Measurements from ENCODE around the gene HS6ST2.
A peak's percentile ranks its signal among the peaks of the same experiment; 100 is the strongest.

The HS6ST2 gene

DNA sequence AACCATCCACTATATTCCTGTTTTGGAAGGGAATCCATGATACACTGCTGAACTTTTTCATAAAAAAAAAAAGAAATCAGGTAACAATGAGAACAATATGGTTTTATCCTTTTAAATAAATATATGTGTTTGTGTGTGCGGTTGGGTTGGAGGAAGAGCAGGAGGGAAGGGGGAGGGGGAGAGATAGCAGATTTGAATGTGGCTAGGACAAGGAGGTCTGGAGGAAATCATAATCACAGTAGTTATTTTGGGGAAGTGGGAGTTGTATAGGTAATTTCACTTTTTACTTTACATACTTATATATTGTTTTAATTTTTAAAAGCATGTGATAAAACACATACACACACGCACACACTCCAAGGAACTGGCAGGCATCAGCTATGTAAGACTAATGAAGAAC is 335.1 kb downstream of the HS6ST2 start:
- H3K27ac ChIP-seq (ENCODE audit: poor library complexity, severe bottlenecking), result no peak overlapping the region
- no peaks in the 10 kb centered on the region for H3K4me1 ChIP-seq (ENCODE audit: insufficient read depth, poor library complexity, severe bottlenecking)
- DNase-seq (ENCODE audit: low spot score) (no peak), ATAC-seq (ENCODE audit: low read depth) (no peak)
- no peaks in the 10 kb centered on the region for H3K36me3 ChIP-seq (ENCODE audit: low read depth)
- H3K4me3 ChIP-seq (ENCODE audit: severe bottlenecking), result no peak overlapping the region
- no peaks in the 10 kb centered on the region for H3K27me3 ChIP-seq (ENCODE audit: insufficient read depth, poor library complexity, severe bottlenecking)
- H3K9me3 ChIP-seq (ENCODE audit: severe bottlenecking), result no peaks in the 10 kb centered on the region
- TF ChIP-seq, protein P1, sequence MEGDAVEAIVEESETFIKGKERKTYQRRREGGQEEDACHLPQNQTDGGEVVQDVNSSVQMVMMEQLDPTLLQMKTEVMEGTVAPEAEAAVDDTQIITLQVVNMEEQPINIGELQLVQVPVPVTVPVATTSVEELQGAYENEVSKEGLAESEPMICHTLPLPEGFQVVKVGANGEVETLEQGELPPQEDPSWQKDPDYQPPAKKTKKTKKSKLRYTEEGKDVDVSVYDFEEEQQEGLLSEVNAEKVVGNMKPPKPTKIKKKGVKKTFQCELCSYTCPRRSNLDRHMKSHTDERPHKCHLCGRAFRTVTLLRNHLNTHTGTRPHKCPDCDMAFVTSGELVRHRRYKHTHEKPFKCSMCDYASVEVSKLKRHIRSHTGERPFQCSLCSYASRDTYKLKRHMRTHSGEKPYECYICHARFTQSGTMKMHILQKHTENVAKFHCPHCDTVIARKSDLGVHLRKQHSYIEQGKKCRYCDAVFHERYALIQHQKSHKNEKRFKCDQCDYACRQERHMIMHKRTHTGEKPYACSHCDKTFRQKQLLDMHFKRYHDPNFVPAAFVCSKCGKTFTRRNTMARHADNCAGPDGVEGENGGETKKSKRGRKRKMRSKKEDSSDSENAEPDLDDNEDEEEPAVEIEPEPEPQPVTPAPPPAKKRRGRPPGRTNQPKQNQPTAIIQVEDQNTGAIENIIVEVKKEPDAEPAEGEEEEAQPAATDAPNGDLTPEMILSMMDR (IDR thresholded peaks at IDR 0.05; ENCODE audit: poor library complexity, severe bottlenecking), result no peak

GRCh38 chrX:132622130-132622529 is 336.3 kb downstream of the HS6ST2 start:
- H3K27me3 ChIP-seq (ENCODE audit: insufficient read depth, poor library complexity, severe bottlenecking), result no peaks in the 10 kb centered on the region
- ATAC-seq (ENCODE audit: low read depth) (peak; percentile 36; the same call in 1 of the 3 replicates), DNase-seq (ENCODE audit: low spot score) (no peak)
- H3K36me3 ChIP-seq (ENCODE audit: low read depth), result no peaks in the 10 kb centered on the region
- no peaks in the 10 kb centered on the region for H3K9me3 ChIP-seq (ENCODE audit: severe bottlenecking)
- no peak overlapping the region for H3K27ac ChIP-seq (ENCODE audit: poor library complexity, severe bottlenecking)
- TF ChIP-seq, protein P1 (IDR thresholded peaks at IDR 0.05; ENCODE audit: poor library complexity, severe bottlenecking), result no peak
- no peaks in the 10 kb centered on the region for H3K4me1 ChIP-seq (ENCODE audit: insufficient read depth, poor library complexity, severe bottlenecking)
- H3K4me3 ChIP-seq (ENCODE audit: severe bottlenecking), result no peak overlapping the region

GRCh38 chrX:132618810-132619209 is 339.6 kb downstream of the HS6ST2 start:
- TF ChIP-seq, protein P1 (IDR thresholded peaks at IDR 0.05; ENCODE audit: poor library complexity, severe bottlenecking), result no peak
- ATAC-seq (ENCODE audit: low read depth) (no peak), DNase-seq (ENCODE audit: low spot score) (no peak)
- Histone ChIP-seq H3K36me3 (ENCODE audit: low read depth) (no peaks in the 10 kb centered on the region), H3K9me3 (ENCODE audit: severe bottlenecking) (no peaks in the 10 kb centered on the region), H3K4me1 (ENCODE audit: insufficient read depth, poor library complexity, severe bottlenecking) (no peaks in the 10 kb centered on the region), H3K4me3 (ENCODE audit: severe bottlenecking) (no peak overlapping the region), H3K27me3 (ENCODE audit: insufficient read depth, poor library complexity, severe bottlenecking) (no peaks in the 10 kb centered on the region), H3K27ac (ENCODE audit: poor library complexity, severe bottlenecking) (no peak overlapping the region)

DNA sequence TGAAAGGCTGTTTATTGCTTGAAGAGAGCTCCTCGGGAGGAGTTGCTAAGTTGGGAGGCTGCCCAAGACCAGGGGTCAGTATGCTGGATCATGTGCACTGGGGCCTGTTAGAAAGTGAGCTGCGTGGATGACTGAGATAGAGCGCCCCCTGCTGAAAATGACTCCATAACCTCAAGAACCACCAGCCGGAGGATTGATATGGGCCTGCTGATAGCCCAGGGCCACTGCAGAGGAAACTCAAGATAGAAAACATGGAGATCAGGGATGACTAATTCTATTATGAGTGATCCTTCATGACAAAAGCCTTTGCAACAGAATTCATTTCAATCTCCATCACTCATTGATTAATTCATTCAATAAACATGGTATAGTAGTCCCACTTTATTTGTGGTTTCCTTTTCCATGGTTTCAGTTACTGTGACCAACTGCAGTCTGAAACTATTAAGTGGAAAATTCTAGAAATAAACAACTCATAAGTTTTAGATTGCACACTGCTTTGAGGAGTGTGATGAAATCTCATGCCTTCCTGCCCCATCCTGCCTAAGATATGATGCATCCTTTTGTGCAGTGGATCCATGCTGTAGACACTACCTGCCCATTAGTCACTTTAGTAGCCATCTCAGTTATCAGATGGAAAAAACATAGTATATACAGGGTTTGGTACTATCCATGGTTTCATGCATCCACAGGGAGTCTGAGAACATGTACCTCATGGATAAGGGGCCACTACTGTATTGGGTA is 342.9 kb downstream of the HS6ST2 start:
- TF ChIP-seq, protein P1 (IDR thresholded peaks at IDR 0.05; ENCODE audit: poor library complexity, severe bottlenecking), result peak; percentile 6
- ATAC-seq (ENCODE audit: low read depth) (no peak), DNase-seq (ENCODE audit: low spot score) (no peak)
- H3K27me3 ChIP-seq (ENCODE audit: insufficient read depth, poor library complexity, severe bottlenecking), result no peaks in the 10 kb centered on the region
- no peaks in the 10 kb centered on the region for H3K9me3 ChIP-seq (ENCODE audit: severe bottlenecking)
- no peak overlapping the region for H3K4me3 ChIP-seq (ENCODE audit: severe bottlenecking)
- no peaks in the 10 kb centered on the region for H3K4me1 ChIP-seq (ENCODE audit: insufficient read depth, poor library complexity, severe bottlenecking)
- no peak overlapping the region for H3K27ac ChIP-seq (ENCODE audit: poor library complexity, severe bottlenecking)
- no peaks in the 10 kb centered on the region for H3K36me3 ChIP-seq (ENCODE audit: low read depth)

DNA sequence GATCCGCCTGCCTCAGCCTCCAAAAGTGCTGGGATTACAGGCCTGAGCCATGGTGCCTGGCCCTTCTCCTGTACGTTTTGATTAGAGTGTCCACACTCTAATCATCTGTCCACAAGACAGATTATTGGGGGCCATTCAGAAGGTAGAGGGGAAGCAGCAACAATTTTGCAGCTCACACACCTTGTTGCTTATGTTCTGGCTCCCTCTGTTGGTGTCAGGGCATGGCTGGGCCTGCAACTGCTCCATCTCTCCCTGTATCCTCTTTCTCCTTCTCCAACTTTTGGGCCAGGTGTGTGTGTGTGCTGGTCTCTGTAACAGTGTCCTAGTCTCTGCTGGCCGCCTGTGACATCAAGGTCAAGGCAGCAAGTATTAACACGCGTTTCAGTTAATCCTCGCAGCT is 344.1 kb downstream of the HS6ST2 start:
- Histone ChIP-seq H3K27me3 (ENCODE audit: insufficient read depth, poor library complexity, severe bottlenecking) (no peaks in the 10 kb centered on the region), H3K36me3 (ENCODE audit: low read depth) (no peaks in the 10 kb centered on the region), H3K4me3 (ENCODE audit: severe bottlenecking) (no peak overlapping the region), H3K4me1 (ENCODE audit: insufficient read depth, poor library complexity, severe bottlenecking) (no peaks in the 10 kb centered on the region), H3K27ac (ENCODE audit: poor library complexity, severe bottlenecking) (no peak overlapping the region), H3K9me3 (ENCODE audit: severe bottlenecking) (no peaks in the 10 kb centered on the region)
- TF ChIP-seq, protein P1 (IDR thresholded peaks at IDR 0.05; ENCODE audit: poor library complexity, severe bottlenecking), result peak; percentile 16
- no peak for ATAC-seq (ENCODE audit: low read depth)
- DNase-seq (ENCODE audit: low spot score), result no peak

All from RWPE2 (cell line).